Thyroid gland (tissue), 4 donors: ENCODE data around the gene IL1RL1.

Experiments used
- POLR2A ChIP-seq, 2 donors: fragments of 450-650 bp; IDR thresholded peaks; one replicate each; pipeline ENCODE4 v1.6.1; 2017; ENCODE audit warnings: antibody characterized with exemption in 2 of 2, mild to moderate bottlenecking in 2 of 2, moderate library complexity in 1 of 2
- TF ChIP-seq, protein P1 (sequence below), 6 experiments: fragments of 200-600 bp in 3 of 6; fragments of 450-650 bp in 3 of 6; sonication (generic) in 3 of 6; IDR thresholded peaks; one replicate each; pipeline ENCODE4 v1.5.1; 2016 to 2019; ENCODE audit warnings: antibody characterized with exemption in 6 of 6, mild to moderate bottlenecking in 2 of 6, inconsistent platforms in 1 of 6, moderate library complexity in 1 of 6

DNA sequence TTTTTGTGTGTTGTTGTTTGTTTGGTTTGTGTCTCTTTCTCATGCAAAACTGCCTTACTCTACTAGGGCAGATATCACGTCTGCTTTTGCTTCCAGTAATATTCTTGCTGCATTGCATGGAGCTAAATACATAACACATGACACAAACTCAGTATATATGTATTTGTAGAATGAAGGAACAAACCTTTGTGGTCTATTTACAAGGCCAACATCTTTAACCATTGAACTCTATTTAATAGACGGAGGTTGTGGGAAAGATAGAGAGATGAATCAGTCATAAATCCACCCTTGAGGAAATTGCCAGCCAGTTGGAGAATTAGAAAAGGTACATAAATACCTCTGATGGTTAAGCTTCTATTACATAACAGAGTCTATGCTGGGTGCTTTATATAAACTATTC lies 26.0 kb upstream of the IL1RL1 start:
- TF ChIP-seq, protein P1, sequence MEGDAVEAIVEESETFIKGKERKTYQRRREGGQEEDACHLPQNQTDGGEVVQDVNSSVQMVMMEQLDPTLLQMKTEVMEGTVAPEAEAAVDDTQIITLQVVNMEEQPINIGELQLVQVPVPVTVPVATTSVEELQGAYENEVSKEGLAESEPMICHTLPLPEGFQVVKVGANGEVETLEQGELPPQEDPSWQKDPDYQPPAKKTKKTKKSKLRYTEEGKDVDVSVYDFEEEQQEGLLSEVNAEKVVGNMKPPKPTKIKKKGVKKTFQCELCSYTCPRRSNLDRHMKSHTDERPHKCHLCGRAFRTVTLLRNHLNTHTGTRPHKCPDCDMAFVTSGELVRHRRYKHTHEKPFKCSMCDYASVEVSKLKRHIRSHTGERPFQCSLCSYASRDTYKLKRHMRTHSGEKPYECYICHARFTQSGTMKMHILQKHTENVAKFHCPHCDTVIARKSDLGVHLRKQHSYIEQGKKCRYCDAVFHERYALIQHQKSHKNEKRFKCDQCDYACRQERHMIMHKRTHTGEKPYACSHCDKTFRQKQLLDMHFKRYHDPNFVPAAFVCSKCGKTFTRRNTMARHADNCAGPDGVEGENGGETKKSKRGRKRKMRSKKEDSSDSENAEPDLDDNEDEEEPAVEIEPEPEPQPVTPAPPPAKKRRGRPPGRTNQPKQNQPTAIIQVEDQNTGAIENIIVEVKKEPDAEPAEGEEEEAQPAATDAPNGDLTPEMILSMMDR (IDR thresholded peaks at IDR 0.05): no peak
- no peak for TF ChIP-seq POLR2A (IDR thresholded peaks at IDR 0.05)
